ENCODE measurements around the gene GLS2.
"Not testable (repeated sequence)": the region's sequence is repeated elsewhere in the genome, so short reads cannot be mapped to it uniquely, and the experiment has no call there.

DNA sequence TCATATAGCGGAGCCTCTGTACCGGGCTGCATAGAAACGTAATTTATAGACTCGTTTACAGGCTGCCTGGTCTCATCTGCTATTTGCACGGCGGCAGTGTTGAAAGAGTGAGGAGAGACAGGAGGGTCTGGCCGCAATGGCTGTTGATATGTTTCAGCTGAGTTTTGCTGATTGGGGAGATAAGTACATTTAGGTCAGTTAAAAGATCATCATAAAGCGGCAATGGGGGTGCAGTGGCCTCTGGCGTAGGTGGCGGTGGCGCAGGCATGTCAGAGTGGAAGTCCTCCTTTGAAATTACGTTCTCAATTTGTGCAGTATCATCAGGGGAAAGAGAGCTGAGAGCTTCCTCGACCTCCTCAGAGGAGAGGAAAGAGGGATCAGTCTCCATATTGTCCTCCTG lies 11.9 kb upstream of the GLS2 start:
- TF ChIP-seq, protein P1, sequence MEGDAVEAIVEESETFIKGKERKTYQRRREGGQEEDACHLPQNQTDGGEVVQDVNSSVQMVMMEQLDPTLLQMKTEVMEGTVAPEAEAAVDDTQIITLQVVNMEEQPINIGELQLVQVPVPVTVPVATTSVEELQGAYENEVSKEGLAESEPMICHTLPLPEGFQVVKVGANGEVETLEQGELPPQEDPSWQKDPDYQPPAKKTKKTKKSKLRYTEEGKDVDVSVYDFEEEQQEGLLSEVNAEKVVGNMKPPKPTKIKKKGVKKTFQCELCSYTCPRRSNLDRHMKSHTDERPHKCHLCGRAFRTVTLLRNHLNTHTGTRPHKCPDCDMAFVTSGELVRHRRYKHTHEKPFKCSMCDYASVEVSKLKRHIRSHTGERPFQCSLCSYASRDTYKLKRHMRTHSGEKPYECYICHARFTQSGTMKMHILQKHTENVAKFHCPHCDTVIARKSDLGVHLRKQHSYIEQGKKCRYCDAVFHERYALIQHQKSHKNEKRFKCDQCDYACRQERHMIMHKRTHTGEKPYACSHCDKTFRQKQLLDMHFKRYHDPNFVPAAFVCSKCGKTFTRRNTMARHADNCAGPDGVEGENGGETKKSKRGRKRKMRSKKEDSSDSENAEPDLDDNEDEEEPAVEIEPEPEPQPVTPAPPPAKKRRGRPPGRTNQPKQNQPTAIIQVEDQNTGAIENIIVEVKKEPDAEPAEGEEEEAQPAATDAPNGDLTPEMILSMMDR (IDR thresholded peaks at IDR 0.05; ENCODE audit: insufficient read depth, low read length, poor library complexity, severe bottlenecking), result not testable (repeated sequence)
- TF ChIP-seq EZH2phosphoT487 (conservative IDR thresholded peaks at IDR 0.05; ENCODE audit: low read length), result not testable (repeated sequence)
